Hepatic stellate cell (primary cell): ENCODE data around the gene EEF1G.
"Not testable (repeated sequence)": the region's sequence is repeated elsewhere in the genome, so short reads cannot be mapped to it uniquely, and the experiment has no call there.

Experiments
- DNase-seq: peaks from one replicate; pipeline ENCODE4 v3.0.0; 2011; ENCODE audit warnings: low spot score

Gene EEF1G

GRCh38 chr11:62573592-62574362, at the start of gene EEF1G:
EEF1G (minus strand) TSS chr11:62573891; CDS start chr11:62573842, 49 bp downstream.
- peak; percentile 99 for DNase-seq

GRCh38 chr11:62622476-62623089, 48.9 kb upstream of the EEF1G start:
- no peak for DNase-seq

GRCh38 chr11:62621567-62622470, 48.1 kb upstream of the EEF1G start, which contains the start of gene B3GAT3:
B3GAT3 (minus strand) TSS chr11:62621986; CDS start chr11:62621947, 39 bp downstream.
- peak; percentile 100 for DNase-seq

GRCh38 chr11:62621027-62621566, 47.4 kb upstream of the EEF1G start:
- no peak for DNase-seq

GRCh38 chr11:62616957-62617356, 43.3 kb upstream of the EEF1G start:
- not testable (repeated sequence) for DNase-seq

- no peak for DNase-seq
These were observed 41.8 kb upstream of the EEF1G start for GRCh38 chr11:62615521-62615920.

GRCh38 chr11:62614275-62614674, 40.6 kb upstream of the EEF1G start:
- DNase-seq = no peak

- DNase-seq = no peak
These were observed 39.6 kb upstream of the EEF1G start for GRCh38 chr11:62613291-62613778.

GRCh38 chr11:62612366-62613290, 38.9 kb upstream of the EEF1G start, which contains the start of the genes EML3 and ROM1:
EML3 (minus strand) TSS chr11:62612775; CDS start chr11:62612457, 318 bp downstream.
ROM1 (plus strand) TSS chr11:62613257; CDS start chr11:62613282, 25 bp downstream.
- DNase-seq = peak; percentile 91

GRCh38 chr11:62611705-62612365, 38.1 kb upstream of the EEF1G start:
- DNase-seq = peak; percentile 79

- DNase-seq = no peak
These were observed 37.4 kb upstream of the EEF1G start for GRCh38 chr11:62610814-62611704.

GRCh38 chr11:62610403-62610802, 36.7 kb upstream of the EEF1G start:
- no peak for DNase-seq

- DNase-seq = no peak
These were observed 35.1 kb upstream of the EEF1G start for GRCh38 chr11:62608776-62609175.

- no peak for DNase-seq
These were observed 34.0 kb upstream of the EEF1G start for GRCh38 chr11:62607714-62608113.

GRCh38 chr11:62605902-62606301, 32.2 kb upstream of the EEF1G start:
- DNase-seq = no peak

GRCh38 chr11:62605467-62605866, 31.8 kb upstream of the EEF1G start:
- DNase-seq = no peak

- DNase-seq = no peak
These were observed 30.9 kb upstream of the EEF1G start for GRCh38 chr11:62604460-62605120.

- DNase-seq = no peak
These were observed 30.1 kb upstream of the EEF1G start for GRCh38 chr11:62603776-62604299.
